ENCODE results near the gene CPLX3. TPM values are rescaled to one million over a fixed set of nuclear protein-coding genes. Genes with fewer than 3 reads are reported as not detected.

CPLX3 gene
- total RNA-seq, 4 donors from 2014 or later = 0.33 TPM; not detected in 3

- 56% methylated on average over 4 of the region's 18 CpGs for WGBS
- Histone ChIP-seq H3K27ac (replicated peaks in 1 of 4) (no peak overlapping the region), H3K4me1 (peaks cover 11 to 20% (median 17%) of the 10 kb centered on the region in 4 donors), H3K36me3 (peaks cover 11 to 64% (median 59%) of the 10 kb centered on the region in 4 donors), H3K9me3 (no peaks in the 10 kb centered on the region), H3K4me3 (no peak overlapping the region), H3K27me3 (no peaks in the 10 kb centered on the region)
- no peak for DNase-seq (ENCODE audit: extremely low spot score)
- intact Hi-C loops (cut with DNase I) = no loop called here
- TF ChIP-seq CTCF (IDR thresholded peaks at IDR 0.05) = peak in 2 of 3 experiments; percentile 94 to 97
- no peak for TF ChIP-seq POLR2AphosphoS5 (IDR thresholded peaks at IDR 0.05)
- no peak for TF ChIP-seq POLR2A (IDR thresholded peaks at IDR 0.05; ENCODE audit: low read depth)
- no peak for TF ChIP-seq EP300 (IDR thresholded peaks at IDR 0.05)
Measured at GRCh38 chr15:74799856-74800558, 26.4 kb upstream of the CPLX3 start.

GRCh38 chr15:74800559-74801094 is 25.8 kb upstream of the CPLX3 start:
- H3K4me1 ChIP-seq = peaks cover 11 to 20% (median 17%) of the 10 kb centered on the region in 4 donors
- TF ChIP-seq EP300 (IDR thresholded peaks at IDR 0.05) (no peak), POLR2A (IDR thresholded peaks at IDR 0.05; ENCODE audit: low read depth) (no peak), POLR2AphosphoS5 (IDR thresholded peaks at IDR 0.05) (no peak), CTCF (IDR thresholded peaks at IDR 0.05) (no peak)
- no peak overlapping the region for H3K4me3 ChIP-seq
- DNase-seq (ENCODE audit: extremely low spot score) = no peak
- H3K27ac ChIP-seq (replicated peaks in 1 of 4) = no peak overlapping the region
- peaks cover 11 to 64% (median 59%) of the 10 kb centered on the region in 4 donors for H3K36me3 ChIP-seq
- no peaks in the 10 kb centered on the region for H3K27me3 ChIP-seq
- no peaks in the 10 kb centered on the region for H3K9me3 ChIP-seq
- intact Hi-C loops (cut with DNase I) = no loop called here
- WGBS = 91% methylated on average over 16 of the region's 20 CpGs

GRCh38 chr15:74801311-74801997 is 25.0 kb upstream of the CPLX3 start:
- TF ChIP-seq EP300 (IDR thresholded peaks at IDR 0.05) (no peak), CTCF (IDR thresholded peaks at IDR 0.05) (no peak), POLR2A (IDR thresholded peaks at IDR 0.05; ENCODE audit: low read depth) (no peak), POLR2AphosphoS5 (IDR thresholded peaks at IDR 0.05) (no peak)
- Histone ChIP-seq H3K27ac (replicated peaks in 1 of 4) (no peak overlapping the region), H3K9me3 (no peaks in the 10 kb centered on the region), H3K36me3 (peaks cover 11 to 64% (median 59%) of the 10 kb centered on the region in 4 donors), H3K27me3 (no peaks in the 10 kb centered on the region), H3K4me3 (no peak overlapping the region), H3K4me1 (peaks cover 11 to 20% (median 17%) of the 10 kb centered on the region in 4 donors)
- WGBS = 80% methylated on average over 10 of the region's 18 CpGs
- intact Hi-C loops (cut with DNase I) = no loop called here
- no peak for DNase-seq (ENCODE audit: extremely low spot score)

GRCh38 chr15:74802290-74802689 is 24.1 kb upstream of the CPLX3 start:
- TF ChIP-seq CTCF (IDR thresholded peaks at IDR 0.05) = no peak
- TF ChIP-seq EP300 (IDR thresholded peaks at IDR 0.05) = no peak
- TF ChIP-seq POLR2AphosphoS5 (IDR thresholded peaks at IDR 0.05) = no peak
- TF ChIP-seq POLR2A (IDR thresholded peaks at IDR 0.05; ENCODE audit: low read depth) = no peak
- intact Hi-C loops (cut with DNase I) = no loop called here
- Histone ChIP-seq H3K9me3 (no peaks in the 10 kb centered on the region), H3K27me3 (no peaks in the 10 kb centered on the region), H3K4me3 (no peak overlapping the region), H3K27ac (replicated peaks in 1 of 4) (no peak overlapping the region), H3K4me1 (peaks cover 11 to 20% (median 17%) of the 10 kb centered on the region in 4 donors), H3K36me3 (peaks cover 11 to 64% (median 59%) of the 10 kb centered on the region in 4 donors)
- 92% methylated on average over 18 of the region's 20 CpGs for WGBS
- DNase-seq (ENCODE audit: extremely low spot score) = no peak

Measured in esophagus muscularis mucosa (tissue), 4 donors.